RCC 7860 (cell line): ENCODE data around the gene PEDS1.
"Not testable (repeated sequence)": the region's sequence is repeated elsewhere in the genome, so short reads cannot be mapped to it uniquely, and the experiment has no call there.

Source experiments
- DNase-seq: peaks from one replicate; pipeline ENCODE4 v3.0.0-alpha.2; 2015; ENCODE audit warnings: low spot score
- FAIRE-seq: peaks from 2 replicates; lab custom pipeline; 2012; peaks lifted over from hg19 to GRCh38; lab: Jason Lieb, UNC

PEDS1 gene

DNA sequence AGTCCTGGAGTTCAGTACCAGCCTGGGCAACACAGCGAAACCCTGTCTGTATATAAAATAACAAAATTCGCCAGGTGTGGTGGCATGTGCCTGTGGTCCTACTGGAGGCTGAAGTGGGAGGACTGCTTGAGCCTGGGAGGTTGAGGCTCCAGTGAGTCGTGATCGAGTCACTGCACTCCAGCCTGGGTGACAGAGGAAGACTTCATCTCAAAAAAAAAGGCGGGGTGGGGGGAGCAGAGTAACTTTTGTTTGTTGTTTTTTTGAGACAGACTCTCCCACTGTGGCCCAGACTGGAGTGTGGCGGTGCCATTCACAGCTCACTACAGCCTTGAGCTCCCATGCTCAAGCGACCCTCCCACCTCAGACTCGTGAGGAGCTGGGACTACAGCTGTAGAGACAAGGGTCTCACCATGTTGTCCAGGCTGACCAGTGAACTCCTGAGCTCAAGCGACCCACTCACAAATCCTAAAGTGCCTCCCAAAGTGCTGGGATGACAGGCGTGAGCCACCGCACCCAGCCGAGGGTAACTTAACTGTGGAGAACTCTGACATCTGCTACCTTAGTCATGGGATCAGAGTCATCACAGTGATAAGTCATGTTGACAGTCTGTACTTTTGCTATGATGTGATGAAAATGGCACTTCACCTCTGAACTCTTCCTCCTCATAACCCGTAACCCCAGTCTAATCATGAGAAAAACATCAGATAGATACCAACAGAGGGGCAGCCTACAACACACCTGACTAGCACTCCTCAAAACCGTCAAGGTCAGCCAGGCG lies 16.5 kb downstream of the PEDS1 start:
- FAIRE-seq = peak; percentile 82

DNA sequence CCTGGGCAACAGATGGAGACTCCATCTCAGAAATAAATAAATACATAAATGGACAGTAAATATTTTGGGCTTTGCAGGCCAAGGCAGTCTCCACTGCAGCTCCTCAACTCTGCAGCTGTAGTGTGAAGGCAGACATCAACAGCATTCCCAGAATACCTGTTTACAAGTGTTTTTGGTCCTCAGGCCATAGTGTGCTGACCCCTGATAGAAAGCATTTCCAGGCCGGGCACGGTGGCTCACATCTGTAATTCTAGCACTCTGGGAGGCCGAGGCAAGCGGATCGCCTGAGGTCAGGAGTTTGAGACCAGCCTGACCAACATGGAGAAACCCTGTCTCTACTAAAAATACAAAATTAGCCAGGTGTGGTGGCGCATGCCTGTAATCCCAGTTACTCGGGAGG lies 18.4 kb downstream of the PEDS1 start:
- DNase-seq, FAIRE-seq: not testable (repeated sequence)

More for the DNA sequence above, 16.5 kb downstream of the PEDS1 start:
- DNase-seq = peak; percentile 84

DNA sequence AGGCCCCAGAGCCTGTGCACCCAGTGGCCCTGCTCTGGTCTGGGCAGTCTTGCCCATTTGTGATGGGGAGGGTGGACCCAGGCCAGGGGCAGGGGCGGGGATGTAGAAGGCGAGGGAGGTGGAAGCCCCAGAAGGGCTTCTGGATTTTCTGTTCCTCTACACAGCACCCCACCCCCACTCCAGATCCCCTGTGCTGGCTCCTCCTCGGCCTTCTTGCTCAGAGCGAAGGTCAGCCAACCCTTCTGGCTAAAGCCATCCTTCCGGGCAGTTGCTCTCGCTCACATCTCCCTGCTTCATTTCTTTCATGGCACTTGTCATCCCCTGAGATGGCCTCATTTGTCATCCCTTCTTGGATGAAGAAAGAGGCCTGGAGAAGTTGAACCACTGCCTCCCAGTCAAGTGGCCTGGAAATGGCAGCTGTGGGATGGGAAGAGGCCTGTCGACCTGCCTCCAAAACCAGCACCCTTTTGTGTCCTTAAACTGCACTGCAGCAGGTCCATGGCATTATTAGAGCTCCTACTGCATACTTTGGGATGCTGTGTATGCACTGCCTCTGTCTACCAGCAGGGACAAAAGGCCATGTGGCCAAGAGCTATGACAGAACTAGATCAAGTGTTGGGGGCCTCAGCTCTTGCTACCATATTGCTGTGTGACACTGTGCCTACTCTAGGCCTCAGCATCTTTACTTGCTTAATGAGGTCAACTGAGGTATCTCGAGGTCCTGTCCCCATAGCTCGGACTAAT lies 19.9 kb downstream of the PEDS1 start:
- FAIRE-seq (no peak), DNase-seq (no peak)

DNA sequence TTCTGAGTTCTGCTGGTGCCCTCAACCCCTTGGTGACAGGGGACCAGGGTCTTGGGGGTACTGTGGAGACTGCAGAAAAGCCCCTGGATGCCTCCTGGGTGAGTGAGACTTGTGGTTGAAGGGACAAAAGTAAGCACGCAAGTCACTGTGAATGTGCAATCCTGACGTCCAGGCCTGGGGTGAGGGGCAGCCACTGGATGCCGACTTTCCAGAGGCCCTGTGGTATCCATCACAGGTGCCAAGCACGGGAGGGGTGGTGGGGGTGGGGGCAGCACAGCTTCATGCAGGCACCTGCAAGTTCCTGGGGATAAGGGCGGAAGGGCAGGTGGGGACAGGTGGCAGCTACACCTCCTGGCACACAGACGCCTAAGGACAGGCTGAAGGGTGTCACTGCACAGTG lies 20.5 kb downstream of the PEDS1 start:
- no peak for FAIRE-seq
- DNase-seq = no peak

DNA sequence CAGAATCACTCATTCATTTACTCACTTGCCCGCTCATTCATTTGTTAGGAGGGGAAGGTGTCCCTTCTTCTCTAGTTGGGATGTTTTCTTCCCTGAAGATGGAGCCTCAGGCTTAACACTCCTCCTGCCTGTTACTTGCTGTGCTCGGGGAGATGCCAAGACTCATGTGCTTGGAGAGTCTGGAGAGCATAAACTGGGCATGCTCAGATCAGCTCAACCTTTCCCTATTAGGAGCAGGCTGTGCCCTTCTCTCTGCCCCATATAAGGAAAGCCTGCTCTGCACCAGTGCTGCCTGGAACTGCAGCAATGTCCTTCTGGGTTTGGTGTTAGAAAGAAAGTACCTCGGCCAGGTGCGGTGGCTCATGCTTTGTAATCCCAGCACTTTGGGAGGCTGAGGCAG lies 22.5 kb downstream of the PEDS1 start:
- FAIRE-seq (no peak), DNase-seq (no peak)

DNA sequence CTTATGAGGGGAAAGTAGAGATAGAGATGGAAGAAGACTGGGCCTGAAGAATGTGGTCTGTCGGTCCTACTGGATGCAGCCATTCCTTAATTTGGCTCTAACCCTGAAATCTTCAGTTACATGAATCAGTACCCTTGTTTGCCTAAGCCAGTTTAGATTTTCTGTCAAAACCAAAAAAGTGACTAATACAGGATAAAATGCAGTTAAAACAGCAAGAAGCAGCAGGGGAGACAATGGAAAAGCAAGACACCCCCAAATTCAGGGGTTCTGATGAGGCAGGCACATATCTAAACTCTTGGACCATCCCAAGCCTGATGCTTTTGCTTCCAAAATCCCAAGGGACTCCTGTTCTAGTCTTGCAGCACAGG lies 23.2 kb downstream of the PEDS1 start:
- DNase-seq = no peak
- no peak for FAIRE-seq

DNA sequence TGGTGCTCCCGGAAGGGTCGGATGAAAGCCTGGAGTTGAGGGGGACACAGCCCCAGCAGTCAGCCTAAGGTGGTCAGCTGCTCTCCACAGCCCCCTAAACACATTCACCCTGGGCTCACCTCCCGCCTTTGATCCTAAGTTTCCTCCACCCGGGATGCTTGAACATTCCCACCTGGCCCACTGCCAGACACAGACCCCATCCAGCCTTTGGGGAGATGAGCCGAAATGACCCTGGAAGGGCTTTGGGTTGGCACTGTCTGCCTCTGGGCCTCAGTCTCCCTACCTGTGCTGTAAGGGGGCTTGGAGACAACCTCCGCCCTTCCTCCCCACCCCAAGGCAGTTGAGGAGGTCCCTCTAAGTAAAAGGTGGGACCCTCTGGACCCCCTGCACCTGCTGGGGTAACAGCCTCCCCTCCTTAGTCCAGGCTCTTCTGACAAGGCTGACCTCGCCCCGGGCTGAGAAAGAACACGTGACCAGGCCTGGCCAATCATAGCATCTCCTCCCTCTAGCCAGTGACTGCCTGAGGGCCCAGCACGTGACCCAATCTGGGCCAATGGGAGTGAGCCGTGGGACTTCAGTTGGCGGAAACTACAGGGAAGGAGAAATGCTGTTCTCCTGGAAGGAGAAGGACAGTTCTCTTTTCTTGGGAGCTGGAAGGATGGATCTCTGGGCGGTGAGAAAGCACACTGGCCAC lies 23.7 kb downstream of the PEDS1 start:
- FAIRE-seq (no peak), DNase-seq (no peak)

DNA sequence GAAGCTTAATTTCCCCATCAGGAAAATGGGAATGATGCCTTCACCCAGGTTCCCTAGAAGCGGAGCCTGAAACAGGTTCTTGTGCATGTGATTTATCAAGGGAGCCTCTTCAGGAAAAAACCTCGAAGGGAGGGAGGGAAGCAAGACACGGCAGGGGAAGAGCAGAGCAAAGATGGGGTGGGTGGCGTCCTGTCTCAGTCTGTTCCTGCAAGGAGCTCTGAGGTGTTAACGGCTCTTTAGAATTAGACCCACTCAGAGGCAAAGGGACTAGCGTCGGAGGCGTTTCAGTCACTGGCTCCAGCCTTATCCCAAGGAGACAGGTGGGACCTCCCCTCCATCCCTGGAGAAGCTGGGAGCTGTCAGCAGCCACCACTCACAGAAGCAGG lies 25.0 kb downstream of the PEDS1 start:
- FAIRE-seq = no peak
- no peak for DNase-seq

DNA sequence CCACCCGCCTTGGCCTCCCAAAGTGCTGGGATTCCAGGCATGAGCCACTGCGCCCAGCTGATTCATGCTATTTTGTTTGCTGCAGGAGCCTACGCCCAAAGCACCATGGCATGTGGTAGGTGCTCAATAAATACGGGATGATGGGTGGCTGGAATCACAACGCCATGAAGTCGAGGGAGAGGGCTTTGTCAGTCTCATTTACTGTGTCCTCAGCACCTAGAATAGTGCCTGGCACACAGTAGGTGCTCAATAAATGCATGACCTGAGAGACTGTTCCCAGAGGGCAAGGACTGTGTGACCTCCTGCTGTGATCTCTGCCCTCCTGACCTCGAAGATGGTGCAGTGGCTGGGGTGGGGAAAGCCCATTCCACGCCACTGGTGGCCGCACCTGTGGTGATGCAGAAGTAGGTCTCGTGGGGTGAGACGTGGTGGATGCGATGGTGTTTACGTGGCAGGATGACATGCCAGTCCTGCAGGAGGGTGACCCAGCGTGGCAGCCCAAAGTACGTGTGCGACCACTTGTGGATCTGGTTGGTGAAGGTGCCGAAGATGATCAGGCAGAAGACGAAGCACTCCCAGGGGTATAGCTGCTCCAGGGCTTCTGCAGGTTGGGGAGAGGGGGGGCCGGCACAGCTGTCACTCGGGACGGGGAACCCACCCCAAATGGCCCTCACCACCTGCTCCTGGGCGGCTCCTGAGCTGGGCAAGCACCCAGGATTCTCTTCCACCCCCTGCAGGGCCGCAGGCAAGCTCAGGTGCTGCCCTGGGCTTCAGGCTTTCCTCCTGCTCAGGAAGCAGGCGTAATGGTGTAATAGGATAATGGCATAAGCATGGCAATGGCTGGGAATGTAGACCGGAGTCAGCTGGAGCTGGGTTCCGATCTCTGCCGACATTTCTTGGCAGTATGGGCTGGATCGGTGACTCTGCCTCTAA lies 25.7 kb downstream of the PEDS1 start:
- DNase-seq (no peak), FAIRE-seq (no peak)

DNA sequence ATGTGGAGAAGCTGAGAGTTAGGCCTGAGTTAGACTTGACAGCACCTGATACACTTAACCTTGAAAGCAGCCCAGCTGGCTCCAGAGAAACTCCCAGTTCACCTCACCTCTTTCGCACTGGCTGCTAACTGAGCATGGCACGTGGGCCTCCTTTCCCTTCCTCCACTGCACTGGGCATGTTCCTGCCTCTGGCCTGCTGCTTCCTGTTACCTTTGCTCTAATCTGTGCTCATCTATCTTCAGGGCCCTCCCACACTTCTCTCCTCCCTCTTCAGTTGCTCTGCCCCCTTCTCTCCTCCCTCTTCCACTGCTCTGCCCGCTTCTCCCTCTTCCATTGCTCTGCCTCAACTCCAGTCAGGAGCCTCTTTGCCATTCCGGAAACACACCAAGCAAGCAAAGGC lies 26.9 kb downstream of the PEDS1 start:
- FAIRE-seq (no peak), DNase-seq (no peak)

DNA sequence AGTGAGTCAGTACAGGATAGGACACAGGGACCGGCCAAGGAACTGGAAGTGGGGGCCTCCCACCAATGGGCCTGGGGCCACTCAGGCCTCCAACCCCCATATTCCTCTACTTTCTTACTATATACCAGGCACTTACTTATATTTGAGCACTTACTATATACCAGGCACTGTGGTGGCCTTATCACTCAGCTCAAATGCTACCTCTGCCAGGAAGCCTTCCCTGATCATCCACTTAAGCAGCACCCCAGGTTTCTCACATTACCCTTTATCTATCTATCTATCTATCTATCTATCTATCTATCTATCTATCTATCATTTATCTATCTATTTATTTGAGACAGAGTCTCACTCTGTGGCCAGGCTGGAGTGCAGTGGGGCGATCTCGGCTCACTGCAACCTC lies 28.2 kb downstream of the PEDS1 start:
- no peak for DNase-seq
- FAIRE-seq = no peak

DNA sequence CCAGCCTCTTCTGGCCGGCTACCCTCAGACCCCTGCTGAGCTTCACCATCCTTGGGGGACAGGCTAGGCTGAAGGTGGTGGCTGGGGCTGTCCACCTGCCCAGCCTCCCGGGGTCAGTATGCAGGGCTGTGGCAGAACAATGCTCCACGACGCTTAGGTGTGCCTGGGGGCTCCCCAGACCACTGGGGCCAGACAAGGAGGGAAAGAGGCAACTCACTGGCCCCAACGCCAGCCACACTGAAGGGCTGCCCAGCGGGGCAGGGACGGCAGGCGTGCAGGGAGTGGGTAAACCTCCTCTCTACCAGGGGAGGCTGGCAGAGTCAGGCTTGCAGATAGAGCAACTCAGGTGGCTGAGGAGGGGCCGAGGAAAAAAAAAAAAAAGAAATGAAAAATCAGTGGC lies 29.0 kb downstream of the PEDS1 start:
- FAIRE-seq = no peak
- no peak for DNase-seq

DNA sequence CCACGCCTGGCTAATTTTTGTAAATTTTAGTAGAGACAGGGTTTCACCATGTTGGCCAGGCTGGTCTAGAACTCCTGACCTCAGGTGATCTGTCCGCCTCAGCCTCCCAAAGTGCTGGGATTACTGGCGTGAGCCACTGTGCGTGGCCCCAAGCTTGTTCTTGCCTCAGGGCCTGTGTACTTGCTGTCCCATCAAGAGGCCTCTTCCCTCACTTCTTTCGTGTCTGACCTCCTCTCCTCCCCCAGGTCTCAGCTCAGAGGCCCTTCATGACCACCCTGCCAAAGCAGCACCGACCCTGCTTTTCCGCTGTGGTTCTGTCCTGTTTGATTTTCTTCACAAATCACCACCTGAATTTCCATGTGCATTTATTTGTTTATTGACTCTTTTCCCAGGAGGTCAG lies 30.1 kb downstream of the PEDS1 start:
- DNase-seq (no peak), FAIRE-seq (no peak)

DNA sequence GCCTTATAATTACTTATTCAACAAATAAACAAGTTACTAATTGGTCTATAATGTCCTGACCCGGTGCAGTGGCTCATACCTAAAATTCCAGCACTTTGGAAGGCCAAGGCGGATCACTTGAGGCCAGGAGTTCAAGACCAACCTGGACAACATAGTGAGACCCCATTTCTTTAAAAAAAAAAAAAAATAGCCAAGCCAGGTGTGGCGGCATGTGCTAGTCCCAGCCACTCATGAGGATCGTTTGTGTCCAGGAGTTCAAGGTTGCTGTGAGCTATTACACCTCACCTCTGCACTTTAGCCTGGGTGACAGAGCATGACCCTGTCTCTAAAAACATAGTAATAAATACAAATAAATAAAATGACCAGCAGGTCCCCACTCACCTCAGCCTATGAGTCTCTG lies 30.8 kb downstream of the PEDS1 start:
- FAIRE-seq (no peak), DNase-seq (no peak)

DNA sequence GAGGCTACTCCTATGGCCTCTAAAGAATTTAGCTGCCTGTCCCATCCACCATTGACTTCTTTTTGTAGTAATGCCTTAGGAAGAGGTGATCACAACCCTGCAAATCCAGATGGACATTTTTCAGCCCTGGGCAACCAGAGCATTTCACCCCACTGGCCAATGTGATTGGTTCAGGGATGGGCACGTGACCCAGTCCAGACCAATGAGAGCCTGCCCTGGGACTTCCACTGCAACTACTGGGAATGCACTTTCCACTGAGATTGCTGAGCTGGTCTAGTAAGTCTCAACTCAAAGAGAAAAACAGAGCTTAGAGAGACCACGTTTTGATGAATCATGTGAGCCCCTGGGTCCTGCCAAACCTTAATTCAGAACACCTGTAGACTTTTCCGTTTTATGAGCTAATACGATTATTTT lies 31.7 kb downstream of the PEDS1 start:
- no peak for FAIRE-seq

DNA sequence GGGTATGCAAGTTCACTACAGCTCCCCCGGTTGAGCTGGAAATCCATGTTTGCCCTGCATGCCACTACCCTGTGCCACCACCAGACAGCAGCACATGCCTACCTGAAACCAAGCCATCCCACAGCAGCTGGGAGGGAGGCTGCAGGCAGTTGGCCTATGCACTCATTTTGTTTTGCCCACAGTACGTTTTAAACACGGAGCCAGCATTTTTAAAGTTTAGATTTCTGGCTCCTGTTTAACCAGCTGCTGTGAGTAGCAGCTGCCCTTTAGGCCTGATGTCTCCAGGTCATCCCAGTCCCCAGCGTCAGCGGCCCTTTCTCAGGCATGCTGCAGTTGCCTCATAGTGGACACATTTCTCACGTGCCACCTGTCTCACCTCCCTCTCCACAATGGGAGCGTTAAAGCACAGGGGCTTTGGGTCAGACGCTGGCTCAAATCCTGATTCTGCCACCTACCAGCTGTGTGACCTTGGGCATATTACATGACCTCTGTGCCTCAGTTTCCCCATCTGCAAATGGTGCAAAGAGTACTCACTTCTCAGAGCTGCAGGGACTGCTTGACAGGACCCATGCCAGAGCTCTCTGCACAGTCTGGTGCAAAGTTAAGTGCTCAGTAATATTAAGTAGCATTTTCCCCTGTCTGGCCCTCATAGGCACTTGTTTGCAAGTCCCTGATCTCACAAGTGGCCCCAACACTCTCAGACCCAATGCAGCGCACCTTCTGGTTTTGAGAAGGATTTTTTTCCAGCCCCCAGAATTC lies 32.4 kb downstream of the PEDS1 start:
- DNase-seq (peak; percentile 61), FAIRE-seq (no peak)

More for the DNA sequence above, 31.7 kb downstream of the PEDS1 start:
- DNase-seq = no peak

DNA sequence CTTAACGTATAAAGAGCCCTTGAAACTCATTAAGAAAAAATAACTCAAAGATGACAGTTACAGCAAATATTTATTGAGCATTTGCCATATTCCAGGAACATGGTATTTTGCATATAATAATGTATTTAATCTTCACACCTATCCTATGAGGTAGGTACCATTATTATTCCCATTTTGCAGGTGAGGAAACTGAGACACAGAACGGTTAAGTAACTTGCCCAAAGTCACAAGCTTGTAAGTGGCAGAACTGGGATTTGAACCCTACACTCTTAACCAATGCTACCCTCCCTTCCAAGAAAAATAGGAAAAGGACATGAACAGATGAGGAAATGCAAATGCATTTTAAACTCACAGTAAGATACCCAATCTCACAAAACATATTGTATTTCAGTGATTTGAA lies 35.3 kb downstream of the PEDS1 start:
- DNase-seq (no peak), FAIRE-seq (no peak)

DNA sequence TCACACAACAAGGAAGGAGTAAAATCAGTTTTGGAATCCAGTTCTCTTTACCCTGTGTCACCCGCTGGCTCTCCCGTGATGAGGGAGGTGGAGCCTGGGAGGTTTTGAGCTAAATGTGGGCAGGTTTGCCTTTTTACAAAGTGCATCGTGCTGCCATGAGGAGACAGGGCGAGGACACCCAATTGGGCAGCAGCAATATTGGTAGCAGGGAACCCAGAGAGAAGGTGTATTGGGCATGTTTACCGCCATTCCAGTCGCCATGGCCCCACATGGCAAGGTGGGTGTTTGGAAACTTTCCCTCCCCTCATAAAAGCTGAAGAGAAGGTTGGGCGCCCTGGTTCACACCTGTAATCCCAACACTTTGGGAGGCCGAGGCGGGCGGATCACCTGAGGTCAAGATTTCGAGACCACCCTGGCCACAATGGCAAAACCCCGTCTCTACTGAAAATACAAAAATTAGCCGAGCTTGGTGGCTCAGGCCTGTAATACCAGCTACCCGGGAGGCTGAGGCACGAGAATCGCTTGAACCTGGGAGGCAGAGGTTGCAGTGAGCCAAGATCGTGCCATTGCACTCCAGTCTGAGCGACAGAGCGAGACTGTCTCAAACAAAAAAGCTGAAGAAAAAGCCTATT lies 37.0 kb downstream of the PEDS1 start:
- DNase-seq (no peak), FAIRE-seq (no peak)

DNA sequence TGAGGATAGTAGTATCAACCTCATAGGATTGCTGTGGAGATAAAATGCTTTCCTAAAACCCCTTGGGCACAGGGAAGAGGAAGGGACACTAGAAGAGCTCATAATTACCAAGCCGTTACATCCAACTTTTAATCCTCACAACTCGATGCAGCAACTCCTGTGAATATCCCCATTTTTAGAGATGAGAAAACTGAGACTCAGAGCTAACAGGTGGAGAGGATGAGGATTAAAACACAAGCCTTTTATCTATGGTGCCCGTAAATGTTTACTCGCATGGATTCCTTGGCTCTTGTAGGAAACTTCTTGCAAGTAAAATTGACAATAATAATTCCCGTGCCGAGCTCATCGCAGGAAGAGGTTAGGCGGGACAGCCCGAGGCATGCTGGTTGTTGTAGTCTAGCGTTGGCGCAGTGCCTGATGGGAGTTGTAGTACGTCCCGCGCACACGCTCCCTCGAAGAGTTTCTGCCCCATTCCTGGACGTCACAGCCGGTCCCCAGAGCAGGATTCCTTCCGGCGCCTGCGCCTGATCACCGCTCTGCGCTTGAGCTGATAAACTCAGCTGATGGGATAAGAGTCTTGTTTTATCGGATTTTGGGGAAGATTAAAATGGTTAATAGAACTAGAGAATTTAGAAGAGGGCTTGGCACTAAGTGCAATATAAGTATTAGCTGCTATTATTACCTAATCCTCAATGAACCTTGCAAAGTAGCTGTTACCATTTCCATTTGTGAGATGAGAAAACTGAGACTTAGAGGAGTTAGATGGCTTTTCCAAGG lies 37.7 kb downstream of the PEDS1 start:
- FAIRE-seq = peak; percentile 82
- DNase-seq = peak; percentile 92
